Measurements from ENCODE around the gene TM9SF4. TPM values are rescaled to one million over a fixed set of nuclear protein-coding genes. Genes with fewer than 3 reads are reported as not detected.

Gene TM9SF4
- polyA plus RNA-seq, 4 donors = 10.5 to 85.8 (median 20.2) TPM

DNA sequence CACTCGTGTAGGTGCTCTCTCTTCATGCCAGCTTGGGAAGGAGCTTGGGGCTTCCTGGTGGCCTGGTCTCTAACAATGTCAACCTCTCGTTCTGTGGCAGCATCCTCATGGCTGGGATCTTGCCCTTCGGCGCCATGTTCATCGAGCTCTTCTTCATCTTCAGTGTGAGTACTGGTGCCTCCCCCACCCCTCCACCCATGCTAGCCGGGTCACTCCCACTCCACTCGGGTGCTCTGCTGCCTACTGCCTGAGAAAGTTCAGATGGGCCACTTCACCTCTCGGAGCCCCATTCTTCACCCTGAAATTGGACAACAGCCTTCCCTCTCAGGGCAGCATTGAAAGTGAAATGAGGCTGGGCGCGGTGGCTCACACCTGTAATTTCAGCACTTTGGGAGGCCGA lies 48.8 kb downstream of the TM9SF4 start:
- FAIRE-seq (no peak), DNase-seq (no peak)
- Histone ChIP-seq H3K9me3 (ENCODE audit: control insufficient read depth in 2 of 2, insufficient read depth in 1 of 2, low read depth in 1 of 2, low read length in 1 of 2) (no peaks in the 10 kb centered on the region), H3K27me3 (ENCODE audit: control insufficient read depth in 3 of 3, insufficient read depth in 3 of 3, low read length in 3 of 3) (no peaks in the 10 kb centered on the region), H3K36me3 (ENCODE audit: control insufficient read depth in 3 of 3, insufficient read depth in 2 of 3, low read depth in 1 of 3, low read length in 3 of 3) (peaks cover 19 to 75% (median 25%) of the 10 kb centered on the region in 3 donors), H3K27ac (ENCODE audit: low read depth in 1 of 3, low read length in 2 of 3) (no peak overlapping the region), H3K4me1 (ENCODE audit: control insufficient read depth in 3 of 3, insufficient read depth in 2 of 3, low read depth in 1 of 3, low read length in 2 of 3) (peaks cover 0 to 10% (median 0%) of the 10 kb centered on the region in 3 donors), H3K4me3 (ENCODE audit: low read depth in 1 of 3, low read length in 3 of 3) (no peak overlapping the region)
- WGBS, 3 donors = 96 to 98% (median 97%) methylated on average over 11 of the region's 11 CpGs

DNA sequence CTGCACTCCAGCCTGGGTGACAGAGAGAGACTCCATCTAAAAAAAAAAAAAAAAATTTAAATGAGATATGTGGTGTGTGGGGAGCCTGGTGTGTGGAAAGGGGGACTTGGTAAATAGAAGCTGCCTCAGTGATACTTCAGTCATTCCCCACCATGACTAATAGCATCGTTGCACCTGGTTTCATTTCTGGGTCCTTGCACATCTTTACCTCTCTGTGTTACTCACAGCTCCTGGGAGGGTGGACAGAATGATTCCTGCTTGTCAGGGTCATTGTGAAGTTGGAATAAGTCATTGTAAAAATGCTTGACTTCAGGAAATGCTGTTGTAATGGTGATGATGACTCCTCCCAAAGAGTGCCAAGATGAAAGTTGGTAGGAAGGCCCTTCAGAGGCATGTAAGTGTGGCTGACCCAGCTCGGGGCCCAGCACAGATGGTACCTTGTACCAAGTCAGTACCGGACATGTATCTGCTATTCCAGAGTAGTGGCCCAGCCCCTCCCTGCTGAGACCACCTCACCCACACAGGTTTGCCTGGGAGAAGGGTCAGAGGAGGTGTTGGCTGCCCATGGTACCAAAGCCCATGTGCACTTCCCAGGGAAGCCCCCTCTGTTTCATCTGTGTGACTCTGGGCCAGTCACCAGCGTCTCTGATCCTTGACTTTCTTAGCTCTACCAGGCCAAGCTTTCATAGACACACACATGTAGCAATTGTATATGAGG lies 49.6 kb downstream of the TM9SF4 start:
- peaks cover 15 to 74% (median 25%) of the 10 kb centered on the region in 3 donors for H3K36me3 ChIP-seq (ENCODE audit: control insufficient read depth in 3 of 3, insufficient read depth in 2 of 3, low read depth in 1 of 3, low read length in 3 of 3)
- 85 to 97% (median 94%) methylated on average over 4 of the region's 4 CpGs for WGBS, 3 donors
- no peak for DNase-seq
- no peaks in the 10 kb centered on the region for H3K9me3 ChIP-seq (ENCODE audit: control insufficient read depth in 2 of 2, insufficient read depth in 1 of 2, low read depth in 1 of 2, low read length in 1 of 2)
- H3K27me3 ChIP-seq (ENCODE audit: control insufficient read depth in 3 of 3, insufficient read depth in 3 of 3, low read length in 3 of 3) = no peaks in the 10 kb centered on the region
- FAIRE-seq = no peak
- no peak overlapping the region for H3K4me3 ChIP-seq (ENCODE audit: low read depth in 1 of 3, low read length in 3 of 3)
- peaks cover 0 to 10% (median 0%) of the 10 kb centered on the region in 3 donors for H3K4me1 ChIP-seq (ENCODE audit: control insufficient read depth in 3 of 3, insufficient read depth in 2 of 3, low read depth in 1 of 3, low read length in 2 of 3)
- no peak overlapping the region for H3K27ac ChIP-seq (ENCODE audit: low read depth in 1 of 3, low read length in 2 of 3)

DNA sequence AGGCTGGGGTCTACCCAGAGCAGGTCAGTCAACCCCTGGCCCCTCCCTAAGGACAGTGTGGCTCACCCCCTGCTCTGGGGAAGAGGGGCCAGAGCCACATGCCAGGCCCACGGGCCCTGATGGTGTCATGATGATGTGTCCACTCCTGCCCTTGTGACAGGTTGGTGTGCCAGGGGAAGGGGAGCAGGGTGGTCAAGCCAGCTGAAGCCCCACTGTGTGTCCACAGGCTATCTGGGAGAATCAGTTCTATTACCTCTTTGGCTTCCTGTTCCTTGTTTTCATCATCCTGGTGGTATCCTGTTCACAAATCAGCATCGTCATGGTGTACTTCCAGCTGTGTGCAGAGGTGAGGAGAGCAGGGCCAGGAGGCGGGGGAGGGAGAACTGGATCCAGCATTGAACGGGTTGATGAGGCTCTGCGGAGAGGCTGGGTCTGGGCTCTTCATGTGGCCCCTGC lies 50.3 kb downstream of the TM9SF4 start:
- FAIRE-seq (no peak), DNase-seq (no peak)
- Histone ChIP-seq H3K9me3 (ENCODE audit: control insufficient read depth in 2 of 2, insufficient read depth in 1 of 2, low read depth in 1 of 2, low read length in 1 of 2) (no peaks in the 10 kb centered on the region), H3K36me3 (ENCODE audit: control insufficient read depth in 3 of 3, insufficient read depth in 2 of 3, low read depth in 1 of 3, low read length in 3 of 3) (peaks cover 15 to 74% (median 27%) of the 10 kb centered on the region in 3 donors), H3K4me1 (ENCODE audit: control insufficient read depth in 3 of 3, insufficient read depth in 2 of 3, low read depth in 1 of 3, low read length in 2 of 3) (peaks cover 0 to 8% (median 0%) of the 10 kb centered on the region in 3 donors), H3K27ac (ENCODE audit: low read depth in 1 of 3, low read length in 2 of 3) (no peak overlapping the region), H3K4me3 (ENCODE audit: low read depth in 1 of 3, low read length in 3 of 3) (no peak overlapping the region), H3K27me3 (ENCODE audit: control insufficient read depth in 3 of 3, insufficient read depth in 3 of 3, low read length in 3 of 3) (no peaks in the 10 kb centered on the region)
- WGBS, 3 donors = 76 to 95% (median 85%) methylated on average over 5 of the region's 5 CpGs

DNA sequence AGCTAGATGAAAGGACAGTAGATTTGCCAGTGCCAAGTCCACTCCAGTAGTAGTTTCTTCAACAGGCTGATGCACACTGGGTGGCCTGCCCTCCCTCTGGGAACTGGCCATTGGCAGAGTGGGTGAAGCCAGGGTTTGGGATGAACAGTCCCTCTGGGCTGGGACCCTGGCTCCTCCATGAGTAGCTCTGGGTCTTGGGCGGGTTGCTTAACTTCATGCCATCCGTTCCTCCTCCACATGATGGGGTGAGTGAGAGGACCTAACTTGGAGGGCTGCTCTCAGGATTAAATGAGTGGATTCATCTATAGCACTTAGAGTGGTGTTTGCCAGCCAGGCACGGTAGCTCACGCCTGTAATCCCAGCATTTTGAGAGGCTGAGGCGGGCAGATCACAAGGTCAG lies 50.8 kb downstream of the TM9SF4 start:
- Histone ChIP-seq H3K27me3 (ENCODE audit: control insufficient read depth in 3 of 3, insufficient read depth in 3 of 3, low read length in 3 of 3) (no peaks in the 10 kb centered on the region), H3K27ac (ENCODE audit: low read depth in 1 of 3, low read length in 2 of 3) (no peak overlapping the region), H3K36me3 (ENCODE audit: control insufficient read depth in 3 of 3, insufficient read depth in 2 of 3, low read depth in 1 of 3, low read length in 3 of 3) (peaks cover 17 to 74% (median 30%) of the 10 kb centered on the region in 3 donors), H3K9me3 (ENCODE audit: control insufficient read depth in 2 of 2, insufficient read depth in 1 of 2, low read depth in 1 of 2, low read length in 1 of 2) (no peaks in the 10 kb centered on the region), H3K4me1 (ENCODE audit: control insufficient read depth in 3 of 3, insufficient read depth in 2 of 3, low read depth in 1 of 3, low read length in 2 of 3) (peaks cover 0 to 2% (median 0%) of the 10 kb centered on the region in 3 donors), H3K4me3 (ENCODE audit: low read depth in 1 of 3, low read length in 3 of 3) (no peak overlapping the region)
- DNase-seq (no peak), FAIRE-seq (no peak)
- WGBS, 3 donors = 95 to 97% (median 96%) methylated on average over 5 of the region's 5 CpGs

DNA sequence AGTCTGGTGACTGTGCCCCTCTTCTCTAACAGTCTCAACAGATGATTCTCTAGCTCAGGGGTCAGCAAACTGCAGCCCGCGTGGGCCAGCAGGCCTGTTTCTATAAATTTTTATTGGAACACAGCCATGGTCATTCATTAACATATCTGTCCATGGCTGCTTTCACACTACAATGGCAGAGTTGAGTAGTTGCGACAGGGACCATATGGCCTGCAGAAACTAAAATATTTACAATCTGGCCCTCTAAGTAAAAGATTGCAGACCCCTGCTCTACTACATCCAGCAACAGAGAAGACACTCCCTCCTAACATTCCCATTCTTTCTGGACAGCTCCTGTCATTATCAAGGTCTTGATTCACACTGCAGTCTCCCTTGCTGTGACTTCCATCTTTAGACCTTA lies 52.8 kb downstream of the TM9SF4 start:
- H3K4me3 ChIP-seq (ENCODE audit: low read depth in 1 of 3, low read length in 3 of 3) = no peak overlapping the region
- 66 to 87% (median 68%) methylated on average over 3 of the region's 3 CpGs for WGBS, 3 donors
- no peaks in the 10 kb centered on the region for H3K9me3 ChIP-seq (ENCODE audit: control insufficient read depth in 2 of 2, insufficient read depth in 1 of 2, low read depth in 1 of 2, low read length in 1 of 2)
- FAIRE-seq = no peak
- no peaks in the 10 kb centered on the region for H3K27me3 ChIP-seq (ENCODE audit: control insufficient read depth in 3 of 3, insufficient read depth in 3 of 3, low read length in 3 of 3)
- H3K27ac ChIP-seq (ENCODE audit: low read depth in 1 of 3, low read length in 2 of 3) = no peak overlapping the region
- no peaks in the 10 kb centered on the region for H3K4me1 ChIP-seq (ENCODE audit: control insufficient read depth in 3 of 3, insufficient read depth in 2 of 3, low read depth in 1 of 3, low read length in 2 of 3)
- DNase-seq = no peak
- peaks cover 26 to 83% (median 31%) of the 10 kb centered on the region in 3 donors for H3K36me3 ChIP-seq (ENCODE audit: control insufficient read depth in 3 of 3, insufficient read depth in 2 of 3, low read depth in 1 of 3, low read length in 3 of 3)

DNA sequence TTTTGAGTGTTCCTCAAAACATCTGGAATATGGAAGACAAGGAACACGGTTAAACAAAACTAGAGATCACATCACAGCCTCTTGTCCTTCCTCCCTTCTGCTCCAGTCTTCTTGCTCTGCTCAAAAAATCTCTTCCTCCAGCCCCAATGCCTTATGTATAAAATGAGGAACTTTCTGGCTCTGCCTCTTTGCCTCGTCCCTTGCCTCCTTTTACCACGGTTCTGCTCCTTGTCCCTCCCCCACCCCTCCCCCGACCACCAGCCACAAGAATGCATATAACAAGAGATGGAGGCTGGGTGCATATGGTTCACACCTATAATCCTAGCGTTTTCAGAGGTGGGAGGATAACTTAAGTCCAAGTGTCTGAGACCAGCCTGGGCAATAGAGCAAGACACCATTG lies 54.4 kb downstream of the TM9SF4 start:
- Histone ChIP-seq H3K4me3 (ENCODE audit: low read depth in 1 of 3, low read length in 3 of 3) (no peak overlapping the region), H3K27me3 (ENCODE audit: control insufficient read depth in 3 of 3, insufficient read depth in 3 of 3, low read length in 3 of 3) (no peaks in the 10 kb centered on the region), H3K27ac (ENCODE audit: low read depth in 1 of 3, low read length in 2 of 3) (no peak overlapping the region), H3K9me3 (ENCODE audit: control insufficient read depth in 2 of 2, insufficient read depth in 1 of 2, low read depth in 1 of 2, low read length in 1 of 2) (no peaks in the 10 kb centered on the region), H3K4me1 (ENCODE audit: control insufficient read depth in 3 of 3, insufficient read depth in 2 of 3, low read depth in 1 of 3, low read length in 2 of 3) (no peaks in the 10 kb centered on the region), H3K36me3 (ENCODE audit: control insufficient read depth in 3 of 3, insufficient read depth in 2 of 3, low read depth in 1 of 3, low read length in 3 of 3) (peaks cover 21 to 76% (median 22%) of the 10 kb centered on the region in 3 donors)
- no peak for FAIRE-seq
- 80 to 85% (median 84%) methylated on average over 5 of the region's 5 CpGs for WGBS, 3 donors
- no peak for DNase-seq

DNA sequence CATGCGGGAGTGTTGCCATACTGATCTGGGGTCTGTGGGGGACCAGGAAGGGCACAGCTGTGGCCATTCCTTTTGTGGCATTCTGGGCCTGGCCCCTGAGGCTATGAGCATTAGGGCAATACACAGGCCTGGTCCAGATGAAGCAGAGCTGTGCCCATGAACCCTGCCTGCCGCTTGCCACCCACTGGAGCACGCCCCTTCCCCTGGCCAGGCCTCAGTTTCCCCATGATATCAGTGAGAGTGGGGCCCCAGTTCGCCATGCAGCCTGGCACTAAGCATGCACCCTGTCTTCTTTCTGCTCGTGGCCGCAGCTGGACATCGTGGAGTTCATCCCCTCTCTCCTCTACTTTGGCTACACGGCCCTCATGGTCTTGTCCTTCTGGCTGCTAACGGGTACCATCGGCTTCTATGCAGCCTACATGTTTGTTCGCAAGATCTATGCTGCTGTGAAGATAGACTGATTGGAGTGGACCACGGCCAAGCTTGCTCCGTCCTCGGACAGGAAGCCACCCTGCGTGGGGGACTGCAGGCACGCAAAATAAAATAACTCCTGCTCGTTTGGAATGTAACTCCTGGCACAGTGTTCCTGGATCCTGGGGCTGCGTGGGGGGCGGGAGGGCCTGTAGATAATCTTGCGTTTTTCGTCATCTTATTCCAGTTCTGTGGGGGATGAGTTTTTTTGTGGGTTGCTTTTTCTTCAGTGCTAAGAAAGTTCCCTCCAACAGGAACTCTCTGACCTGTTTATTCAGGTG lies 55.6 kb downstream of the TM9SF4 start:
- H3K4me3 ChIP-seq (ENCODE audit: low read depth in 1 of 3, low read length in 3 of 3) = no peak overlapping the region
- H3K27ac ChIP-seq (ENCODE audit: low read depth in 1 of 3, low read length in 2 of 3) = no peak overlapping the region
- FAIRE-seq = no peak
- no peaks in the 10 kb centered on the region for H3K9me3 ChIP-seq (ENCODE audit: control insufficient read depth in 2 of 2, insufficient read depth in 1 of 2, low read depth in 1 of 2, low read length in 1 of 2)
- DNase-seq = no peak
- peaks cover 17 to 64% (median 21%) of the 10 kb centered on the region in 3 donors for H3K36me3 ChIP-seq (ENCODE audit: control insufficient read depth in 3 of 3, insufficient read depth in 2 of 3, low read depth in 1 of 3, low read length in 3 of 3)
- WGBS, 3 donors = 90 to 93% (median 92%) methylated on average over 21 of the region's 21 CpGs
- no peaks in the 10 kb centered on the region for H3K27me3 ChIP-seq (ENCODE audit: control insufficient read depth in 3 of 3, insufficient read depth in 3 of 3, low read length in 3 of 3)
- H3K4me1 ChIP-seq (ENCODE audit: control insufficient read depth in 3 of 3, insufficient read depth in 2 of 3, low read depth in 1 of 3, low read length in 2 of 3) = no peaks in the 10 kb centered on the region

DNA sequence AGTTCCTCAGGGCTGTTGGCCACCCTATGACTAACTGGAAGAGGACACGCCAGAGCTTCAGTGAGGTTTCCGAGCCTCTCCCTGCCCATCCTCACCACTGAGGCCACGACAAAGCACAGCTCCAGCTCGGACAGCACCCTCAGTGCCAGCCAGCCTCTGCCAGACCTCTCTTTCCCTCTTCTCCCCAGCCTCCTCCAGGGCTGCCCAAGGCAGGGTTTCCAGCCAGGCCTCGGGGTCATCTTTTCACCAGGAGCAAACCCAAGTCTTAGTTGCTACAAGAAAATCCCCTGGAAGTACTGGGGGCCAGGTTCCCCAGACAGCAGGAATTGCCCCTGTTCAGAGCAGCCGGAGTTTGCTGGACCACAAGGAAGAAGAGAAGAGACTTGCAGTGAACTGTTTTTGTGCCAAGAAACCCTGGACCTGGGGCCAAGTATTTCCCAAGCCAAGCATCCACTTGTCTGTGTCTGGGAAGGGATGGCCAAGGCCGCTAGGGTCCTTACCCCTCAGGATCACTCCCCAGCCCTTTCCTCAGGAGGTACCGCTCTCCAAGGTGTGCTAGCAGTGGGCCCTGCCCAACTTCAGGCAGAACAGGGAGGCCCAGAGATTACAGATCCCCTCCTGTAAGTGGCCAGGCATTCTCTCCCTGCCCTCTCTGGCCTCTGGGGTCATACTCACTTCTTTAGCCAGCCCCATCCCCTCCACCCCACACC lies 56.5 kb downstream of the TM9SF4 start:
- DNase-seq = no peak
- H3K27ac ChIP-seq (ENCODE audit: low read depth in 1 of 3, low read length in 2 of 3) = no peak overlapping the region
- peaks cover 14 to 60% (median 17%) of the 10 kb centered on the region in 3 donors for H3K36me3 ChIP-seq (ENCODE audit: control insufficient read depth in 3 of 3, insufficient read depth in 2 of 3, low read depth in 1 of 3, low read length in 3 of 3)

More for the DNA sequence above, 56.5 kb downstream of the TM9SF4 start:
- Histone ChIP-seq H3K4me1 (ENCODE audit: control insufficient read depth in 3 of 3, insufficient read depth in 2 of 3, low read depth in 1 of 3, low read length in 2 of 3) (no peaks in the 10 kb centered on the region), H3K4me3 (ENCODE audit: low read depth in 1 of 3, low read length in 3 of 3) (no peak overlapping the region), H3K9me3 (ENCODE audit: control insufficient read depth in 2 of 2, insufficient read depth in 1 of 2, low read depth in 1 of 2, low read length in 1 of 2) (no peaks in the 10 kb centered on the region), H3K27me3 (ENCODE audit: control insufficient read depth in 3 of 3, insufficient read depth in 3 of 3, low read length in 3 of 3) (no peaks in the 10 kb centered on the region)
- 86 to 94% (median 93%) methylated on average over 8 of the region's 8 CpGs for WGBS, 3 donors
- FAIRE-seq = no peak
